Measurements from ENCODE around the gene FOXP2.

Gene FOXP2

GRCh38 chr7:114656466-114656865 is 241.9 kb downstream of the FOXP2 start:
- no peak for TF ChIP-seq CTCF (IDR thresholded peaks at IDR 0.05; ENCODE audit: control insufficient read depth, insufficient read depth, low read depth, low read length, missing control alignments)
- no peak for DNase-seq (ENCODE audit: low read depth)

GRCh38 chr7:114657279-114657678 is 242.7 kb downstream of the FOXP2 start:
- no peak for DNase-seq (ENCODE audit: low read depth)
- TF ChIP-seq CTCF (IDR thresholded peaks at IDR 0.05; ENCODE audit: control insufficient read depth, insufficient read depth, low read depth, low read length, missing control alignments) = no peak
- no peak overlapping the region for H3K4me3 ChIP-seq (ENCODE audit: control insufficient read depth, low read depth, low read length)

More at GRCh38 chr7:114656466-114656865, 241.9 kb downstream of the FOXP2 start:
- no peak overlapping the region for H3K4me3 ChIP-seq (ENCODE audit: control insufficient read depth, low read depth, low read length)

GRCh38 chr7:114658216-114658615 is 243.6 kb downstream of the FOXP2 start:
- H3K4me3 ChIP-seq (ENCODE audit: control insufficient read depth, low read depth, low read length) = no peak overlapping the region
- DNase-seq (ENCODE audit: low read depth) = no peak
- no peak for TF ChIP-seq CTCF (IDR thresholded peaks at IDR 0.05; ENCODE audit: control insufficient read depth, insufficient read depth, low read depth, low read length, missing control alignments)

- no peak for TF ChIP-seq CTCF (IDR thresholded peaks at IDR 0.05; ENCODE audit: control insufficient read depth, insufficient read depth, low read depth, low read length, missing control alignments)
- no peak overlapping the region for H3K4me3 ChIP-seq (ENCODE audit: control insufficient read depth, low read depth, low read length)
- no peak for DNase-seq (ENCODE audit: low read depth)
These were observed 245.0 kb downstream of the FOXP2 start for GRCh38 chr7:114659409-114660125.

- H3K4me3 ChIP-seq (ENCODE audit: control insufficient read depth, low read depth, low read length) = no peak overlapping the region
- no peak for TF ChIP-seq CTCF (IDR thresholded peaks at IDR 0.05; ENCODE audit: control insufficient read depth, insufficient read depth, low read depth, low read length, missing control alignments)
- DNase-seq (ENCODE audit: low read depth) = no peak
These were observed 245.5 kb downstream of the FOXP2 start for GRCh38 chr7:114660126-114660486.

GRCh38 chr7:114660753-114661152 is 246.1 kb downstream of the FOXP2 start:
- no peak overlapping the region for H3K4me3 ChIP-seq (ENCODE audit: control insufficient read depth, low read depth, low read length)
- TF ChIP-seq CTCF (IDR thresholded peaks at IDR 0.05; ENCODE audit: control insufficient read depth, insufficient read depth, low read depth, low read length, missing control alignments) = no peak
- DNase-seq (ENCODE audit: low read depth) = no peak

Data from AG09309 (cell line).